Thoracic aorta (tissue), 2 donors: ENCODE measurements around the gene PACS1. TPM values are rescaled to one million over a fixed set of nuclear protein-coding genes. Genes with fewer than 3 reads are reported as not detected.

Experiments used
- ATAC-seq: fragments of 150-250 bp; one replicate; pipeline ENCODE4 v1.8.0; 2017; ENCODE audit warnings: low read depth; ENCODE audit not compliant: insufficient number of reproducible peaks, low FRiP score
- DNase-seq: peaks from one replicate; pipeline ENCODE4 v3.0.0-alpha.2; 2020; ENCODE audit warnings: low spot score
- H3K27ac ChIP-seq, 2 donors: fragments of 200-600 bp; sonication (generic); 1 replicate in 1 of 2; 2 replicates in 1 of 2; pipeline ENCODE4 v1.5.1; 2016; ENCODE audit warnings: mild to moderate bottlenecking in 2 of 2, moderate library complexity in 2 of 2
- H3K27me3 ChIP-seq: fragments of 200-600 bp; sonication (generic); replicated peaks from 2 replicates; pipeline ENCODE4 v1.6.0; 2016; ENCODE audit warnings: mild to moderate bottlenecking; ENCODE audit not compliant: insufficient read depth
- H3K36me3 ChIP-seq: fragments of 200-600 bp; sonication (generic); one replicate; pipeline ENCODE4 v1.5.1; 2016
- H3K4me1 ChIP-seq, 2 donors: fragments of 200-600 bp; sonication (generic); 1 replicate in 1 of 2; 2 replicates in 1 of 2; pipeline versions ENCODE4 v1.5.1 to v1.6.0; 2016; ENCODE audit warnings: low read depth in 2 of 2, mild to moderate bottlenecking in 1 of 2; ENCODE audit not compliant: control insufficient read depth in 1 of 2
- H3K4me3 ChIP-seq: fragments of 200-600 bp; sonication (generic); 2 replicates; pipeline ENCODE4 v1.5.1; 2016; ENCODE audit warnings: mild to moderate bottlenecking
- H3K9me3 ChIP-seq: fragments of 200-600 bp; sonication (generic); 2 replicates; pipeline ENCODE4 v1.5.1; 2016
- CTCF ChIP-seq: fragments of 200-600 bp; sonication (generic); IDR thresholded peaks from one replicate; pipeline ENCODE4 v1.5.1; 2019; ENCODE audit warnings: antibody characterized with exemption
- total RNA-seq, 2 donors: library from RNA; depleted of rRNA; stranded (reverse); fragments of >200 nt; gene quantifications; one replicate each; pipeline versions ENCODE4 v1.1.0 to v1.2.3, GENCODE V29; 2016

PACS1 gene
- total RNA-seq, 2 donors from 2014 or later = 82.9 to 112 TPM

- H3K4me3 ChIP-seq = no peak overlapping the region
- H3K36me3 ChIP-seq = peaks cover 38% of the 10 kb centered on the region
- ATAC-seq (no peak), DNase-seq (no peak)
- TF ChIP-seq CTCF = no peak
- H3K9me3 ChIP-seq = no peaks in the 10 kb centered on the region
- no peaks in the 10 kb centered on the region for H3K27me3 ChIP-seq
- peak overlapping the region; percentile 96 to 98 for H3K27ac ChIP-seq
- peaks cover 18 to 33% of the 10 kb centered on the region in 2 donors for H3K4me1 ChIP-seq
Measured at GRCh38 chr11:66067640-66068039, 2.4 kb upstream of the PACS1 start.

GRCh38 chr11:66068154-66068821 lies 1.8 kb upstream of the PACS1 start:
- ATAC-seq = no peak
- no peak for DNase-seq
- Histone ChIP-seq H3K4me1 (peaks cover 18 to 33% of the 10 kb centered on the region in 2 donors), H3K27me3 (no peaks in the 10 kb centered on the region), H3K27ac (peak overlapping the region; percentile 96 to 98), H3K36me3 (peaks cover 31% of the 10 kb centered on the region), H3K9me3 (no peaks in the 10 kb centered on the region), H3K4me3 (no peak overlapping the region)
- peak; percentile 89 for TF ChIP-seq CTCF

GRCh38 chr11:66068923-66069714 lies 953 bp upstream of the PACS1 start:
- peaks cover 18 to 33% of the 10 kb centered on the region in 2 donors for H3K4me1 ChIP-seq
- peak; percentile 8 for TF ChIP-seq CTCF
- H3K4me3 ChIP-seq = peak overlapping the region; percentile 96
- peaks cover 24% of the 10 kb centered on the region for H3K36me3 ChIP-seq
- ATAC-seq (no peak), DNase-seq (peak; percentile 51)
- H3K9me3 ChIP-seq = no peaks in the 10 kb centered on the region
- H3K27me3 ChIP-seq = no peaks in the 10 kb centered on the region
- peak overlapping the region; percentile 96 to 98 for H3K27ac ChIP-seq

DNA sequence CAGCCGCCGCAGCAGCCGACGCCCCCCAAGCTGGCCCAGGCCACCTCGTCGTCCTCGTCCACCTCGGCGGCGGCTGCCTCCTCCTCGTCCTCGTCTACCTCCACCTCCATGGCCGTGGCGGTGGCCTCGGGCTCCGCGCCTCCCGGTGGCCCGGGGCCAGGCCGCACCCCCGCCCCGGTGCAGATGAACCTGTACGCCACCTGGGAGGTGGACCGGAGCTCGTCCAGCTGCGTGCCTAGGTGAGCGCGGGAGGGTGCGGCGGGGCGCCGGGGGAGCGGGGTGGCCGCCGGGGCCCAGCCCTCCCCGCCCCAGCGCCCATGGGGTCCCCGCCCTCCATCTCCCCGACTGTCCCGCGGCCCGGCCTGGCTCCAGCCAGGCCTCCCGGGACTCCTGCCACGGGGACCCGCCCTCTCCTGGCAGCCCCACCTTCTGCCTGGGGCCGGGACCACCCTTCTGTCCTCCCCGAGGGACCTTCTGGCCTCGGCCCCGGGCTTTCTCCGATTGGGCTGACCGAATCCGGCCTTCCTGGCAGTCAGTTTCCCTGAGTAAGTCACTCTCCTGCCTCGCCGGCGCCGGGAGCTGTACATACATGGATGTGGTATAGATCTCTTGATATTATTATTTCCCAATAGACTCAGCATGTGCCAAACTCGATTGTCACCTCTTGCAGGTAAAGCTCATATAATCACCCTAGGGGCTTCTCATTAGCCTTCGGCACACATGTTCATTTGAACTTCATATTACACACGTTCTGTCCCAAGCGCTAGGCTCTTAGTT lies 720 bp downstream of the PACS1 start:
- Histone ChIP-seq H3K27ac (peak overlapping the region; percentile 82 to 87), H3K4me3 (peak overlapping the region; percentile 96), H3K9me3 (no peaks in the 10 kb centered on the region), H3K4me1 (peaks cover 18 to 33% of the 10 kb centered on the region in 2 donors), H3K27me3 (no peaks in the 10 kb centered on the region), H3K36me3 (peaks cover 24% of the 10 kb centered on the region)
- no peak for TF ChIP-seq CTCF
- peak; percentile 19 for ATAC-seq
- no peak for DNase-seq

DNA sequence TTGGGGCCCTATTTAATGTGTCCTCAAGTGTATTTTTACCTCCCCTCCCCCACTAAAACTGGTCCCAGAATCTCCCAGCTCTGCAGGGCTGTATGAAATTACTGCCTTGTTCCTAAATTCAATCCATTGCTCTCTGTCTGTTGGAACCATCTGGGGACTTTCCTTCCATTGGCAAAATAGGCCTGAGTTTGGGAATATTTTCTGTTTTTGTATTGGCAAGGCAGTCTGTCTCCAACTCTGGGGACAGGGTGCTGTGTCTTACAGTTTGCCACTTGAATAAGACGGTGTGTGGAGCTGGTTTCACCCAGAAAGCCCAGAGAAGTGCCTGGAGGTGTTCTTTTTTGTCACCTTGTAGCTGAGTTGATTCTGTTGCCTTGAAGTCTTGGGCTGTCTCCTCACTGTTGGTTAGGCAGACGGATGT lies 1.3 kb downstream of the PACS1 start:
- no peak for TF ChIP-seq CTCF
- H3K4me1 ChIP-seq = peaks cover 19 to 38% of the 10 kb centered on the region in 2 donors
- no peaks in the 10 kb centered on the region for H3K27me3 ChIP-seq
- H3K9me3 ChIP-seq = no peaks in the 10 kb centered on the region
- no peak for ATAC-seq
- no peak for DNase-seq
- peak overlapping the region; percentile 82 to 87 for H3K27ac ChIP-seq
- H3K4me3 ChIP-seq = peak overlapping the region; percentile 96
- H3K36me3 ChIP-seq = peaks cover 24% of the 10 kb centered on the region
